Panc1 (cell line): ENCODE data around the gene FRMD4A.

Experiments
- TCF7L2 ChIP-seq: IDR thresholded peaks from 2 replicates; pipeline ENCODE4 v1.6.1; 2011; ENCODE audit warnings: mild to moderate bottlenecking, low read depth, low read length, inconsistent platforms
- TF ChIP-seq, protein P1 (sequence below): fragments of 450-650 bp; IDR thresholded peaks from 2 replicates; pipeline ENCODE4 v1.5.1; 2017; ENCODE audit warnings: mild to moderate bottlenecking

GRCh38 chr10:13894412-13895093 is 436.2 kb downstream of the FRMD4A start:
- TF ChIP-seq, protein P1, sequence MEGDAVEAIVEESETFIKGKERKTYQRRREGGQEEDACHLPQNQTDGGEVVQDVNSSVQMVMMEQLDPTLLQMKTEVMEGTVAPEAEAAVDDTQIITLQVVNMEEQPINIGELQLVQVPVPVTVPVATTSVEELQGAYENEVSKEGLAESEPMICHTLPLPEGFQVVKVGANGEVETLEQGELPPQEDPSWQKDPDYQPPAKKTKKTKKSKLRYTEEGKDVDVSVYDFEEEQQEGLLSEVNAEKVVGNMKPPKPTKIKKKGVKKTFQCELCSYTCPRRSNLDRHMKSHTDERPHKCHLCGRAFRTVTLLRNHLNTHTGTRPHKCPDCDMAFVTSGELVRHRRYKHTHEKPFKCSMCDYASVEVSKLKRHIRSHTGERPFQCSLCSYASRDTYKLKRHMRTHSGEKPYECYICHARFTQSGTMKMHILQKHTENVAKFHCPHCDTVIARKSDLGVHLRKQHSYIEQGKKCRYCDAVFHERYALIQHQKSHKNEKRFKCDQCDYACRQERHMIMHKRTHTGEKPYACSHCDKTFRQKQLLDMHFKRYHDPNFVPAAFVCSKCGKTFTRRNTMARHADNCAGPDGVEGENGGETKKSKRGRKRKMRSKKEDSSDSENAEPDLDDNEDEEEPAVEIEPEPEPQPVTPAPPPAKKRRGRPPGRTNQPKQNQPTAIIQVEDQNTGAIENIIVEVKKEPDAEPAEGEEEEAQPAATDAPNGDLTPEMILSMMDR: no peak
- TF ChIP-seq TCF7L2: no peak
